LNCAP (cell line): Measurements from ENCODE around the gene PLXNA3.

Experiments
- TF ChIP-seq, protein P1 (sequence below): fragments of 450-650 bp; IDR thresholded peaks from 2 replicates; pipeline ENCODE4 v1.5.1; 2017; ENCODE audit warnings: mild to moderate bottlenecking

PLXNA3 gene

DNA sequence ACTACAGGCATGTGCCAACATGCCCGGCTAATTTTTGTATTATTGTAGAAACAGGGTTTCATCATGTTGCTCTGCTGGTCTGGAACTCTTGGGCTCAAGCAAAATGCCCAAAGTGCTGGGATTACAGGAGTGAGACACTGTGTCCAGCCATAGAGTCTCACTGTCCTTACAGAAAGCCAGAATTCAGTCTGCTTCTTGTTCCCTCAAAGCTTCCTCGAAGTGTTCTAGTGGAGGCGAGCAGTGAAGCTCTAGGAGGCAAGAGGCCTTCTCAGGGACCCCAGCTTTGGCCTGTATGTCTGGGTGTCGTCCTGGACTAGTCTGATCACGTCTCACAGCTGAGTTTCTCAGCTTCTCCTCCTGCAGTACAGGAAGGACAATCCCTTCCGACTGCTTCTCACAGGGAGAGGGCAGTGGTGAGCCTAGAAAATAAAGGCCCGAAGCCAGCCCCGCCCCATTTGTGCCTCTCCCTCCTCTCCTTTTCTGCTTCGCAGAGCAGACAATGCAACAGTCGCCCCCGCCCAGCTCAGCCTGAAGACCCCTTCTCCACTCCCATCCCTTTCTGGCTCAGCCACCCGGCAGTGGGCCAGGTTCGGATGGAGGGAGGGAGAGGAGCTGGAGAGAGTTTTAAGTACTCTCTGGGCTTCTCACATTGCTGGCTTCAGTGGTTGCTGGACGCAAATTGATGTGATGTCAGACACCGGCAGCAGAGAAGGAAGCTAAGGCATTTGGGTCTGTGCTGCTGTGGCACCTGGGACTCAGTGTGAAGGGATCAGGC is 69.0 kb downstream of the PLXNA3 start:
- TF ChIP-seq, protein P1, sequence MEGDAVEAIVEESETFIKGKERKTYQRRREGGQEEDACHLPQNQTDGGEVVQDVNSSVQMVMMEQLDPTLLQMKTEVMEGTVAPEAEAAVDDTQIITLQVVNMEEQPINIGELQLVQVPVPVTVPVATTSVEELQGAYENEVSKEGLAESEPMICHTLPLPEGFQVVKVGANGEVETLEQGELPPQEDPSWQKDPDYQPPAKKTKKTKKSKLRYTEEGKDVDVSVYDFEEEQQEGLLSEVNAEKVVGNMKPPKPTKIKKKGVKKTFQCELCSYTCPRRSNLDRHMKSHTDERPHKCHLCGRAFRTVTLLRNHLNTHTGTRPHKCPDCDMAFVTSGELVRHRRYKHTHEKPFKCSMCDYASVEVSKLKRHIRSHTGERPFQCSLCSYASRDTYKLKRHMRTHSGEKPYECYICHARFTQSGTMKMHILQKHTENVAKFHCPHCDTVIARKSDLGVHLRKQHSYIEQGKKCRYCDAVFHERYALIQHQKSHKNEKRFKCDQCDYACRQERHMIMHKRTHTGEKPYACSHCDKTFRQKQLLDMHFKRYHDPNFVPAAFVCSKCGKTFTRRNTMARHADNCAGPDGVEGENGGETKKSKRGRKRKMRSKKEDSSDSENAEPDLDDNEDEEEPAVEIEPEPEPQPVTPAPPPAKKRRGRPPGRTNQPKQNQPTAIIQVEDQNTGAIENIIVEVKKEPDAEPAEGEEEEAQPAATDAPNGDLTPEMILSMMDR = peak; percentile 44; the same call in 1 of the 2 replicates
